SU-DHL-6 (cell line): ENCODE results near the gene GORASP2.

ENCODE experiments used
- CTCF ChIP-seq: fragments of 200-600 bp; sonication (generic); IDR thresholded peaks from one replicate; pipeline ENCODE4 v1.5.1; 2017; ENCODE audit warnings: antibody characterized with exemption, mild to moderate bottlenecking, low read length, moderate library complexity; ENCODE audit not compliant: insufficient read depth, poor library complexity, severe bottlenecking
- EZH2phosphoT487 ChIP-seq: fragments of 200-600 bp; sonication (generic), shearing (Covaris generic); conservative IDR thresholded peaks from 2 replicates; pipeline ENCODE4 v1.6.1; 2018; ENCODE audit warnings: mild to moderate bottlenecking, antibody characterized with exemption, low read length, moderate library complexity, mixed read lengths

DNA sequence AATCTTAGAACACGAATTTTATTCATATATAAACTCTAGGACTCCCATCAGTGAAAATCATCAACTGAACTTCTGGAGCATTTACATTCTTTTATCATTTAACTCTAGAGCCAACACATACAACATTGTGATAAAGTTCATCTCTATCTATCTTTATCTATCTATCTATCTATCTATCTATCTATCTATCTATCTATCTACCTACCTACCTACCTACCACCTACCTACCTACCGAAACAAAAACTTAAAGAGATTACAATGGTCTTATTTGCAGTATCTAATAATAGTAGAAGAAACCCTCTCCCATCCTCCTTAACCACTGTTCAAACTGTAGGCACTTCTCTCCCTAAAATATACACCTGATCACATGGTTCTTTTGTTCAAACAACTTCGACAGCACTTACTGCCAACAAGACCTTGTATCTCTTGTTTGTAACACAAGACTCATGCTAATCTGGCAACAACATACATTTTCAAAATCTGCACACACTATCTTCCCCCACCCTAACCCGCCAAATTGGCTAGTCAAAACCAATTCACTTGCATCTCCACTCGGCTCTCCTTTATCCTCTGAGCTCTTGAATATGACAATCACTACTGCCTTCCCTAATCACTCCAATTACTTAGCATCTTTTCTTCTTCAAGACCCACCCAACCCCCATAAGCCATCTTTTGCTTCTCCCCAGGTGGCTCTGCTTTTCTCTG lies 69.0 kb downstream of the GORASP2 start:
- no peak for TF ChIP-seq CTCF
- no peak for TF ChIP-seq EZH2phosphoT487
